ENCODE results near the gene HYAL3. TPM values are rescaled to one million over a fixed set of nuclear protein-coding genes. Genes with fewer than 3 reads are reported as not detected.
A peak's percentile ranks its signal among the peaks of the same experiment; 100 is the strongest.

The HYAL3 gene
- total and polyA plus RNA-seq, 2 of the 8 experiments (the other 6 are each of a cell fraction or from before 2014, with no cell fraction given): 3.2 to 12.2 TPM

- peak overlapping the region; percentile 82 for H4K8ac ChIP-seq (ENCODE audit: extremely low read depth, insufficient read depth, low read length)
- peaks cover 4% of the 10 kb centered on the region; the same call in 1 of the 2 replicates for H3K23me2 ChIP-seq (ENCODE audit: low read depth, low read length)
- H2BK20ac ChIP-seq (ENCODE audit: low read length): peak overlapping the region; percentile 95; the same call in 1 of the 2 replicates
- peaks cover 0 to 1% of the 10 kb centered on the region in 2 experiments for H4K20me1 ChIP-seq (replicated peaks in 1 of 2; ENCODE audit: control insufficient read depth in 1 of 2, insufficient read depth in 2 of 2, low read length in 2 of 2)
- 93% methylated on average over 1 of the region's 1 CpG; no CpG with 5 or more reads in 1 of the 2 experiments for WGBS, 2 experiments (ENCODE audit: extremely low coverage in 1 of 2, insufficient coverage in 1 of 2, insufficient read length in 1 of 2, insufficient replicate concordance in 2 of 2, low coverage in 1 of 2, low lambda C conversion rate in 2 of 2, missing lambda C conversion rate in 1 of 2)
- peak overlapping the region; percentile 71 for H3K27ac ChIP-seq (ENCODE audit: low read depth, low read length)
- H2BK15ac ChIP-seq (ENCODE audit: low read length): peak overlapping the region; percentile 95; the same call in 1 of the 2 replicates
- H3K4me2 ChIP-seq (ENCODE audit: insufficient read depth in 1 of 2, low read depth in 2 of 2, low read length in 2 of 2): peak overlapping the region; percentile 46 to 58; a peak in 2 of 4 replicates
- no peak overlapping the region for H3K9ac ChIP-seq (replicated peaks in 1 of 4; ENCODE audit: extremely low read depth in 1 of 4, low read depth in 3 of 4, low read length in 3 of 4)
- H3K18ac ChIP-seq (ENCODE audit: extremely low read depth, low read length): peak overlapping the region; percentile 86; the same call in 1 of the 2 replicates
- no peak for TF ChIP-seq SIRT6 (IDR thresholded peaks at IDR 0.05; ENCODE audit: low read length)
- TF ChIP-seq SP2 (IDR thresholded peaks at IDR 0.05; ENCODE audit: low read length): no peak
- TF ChIP-seq, protein P1, sequence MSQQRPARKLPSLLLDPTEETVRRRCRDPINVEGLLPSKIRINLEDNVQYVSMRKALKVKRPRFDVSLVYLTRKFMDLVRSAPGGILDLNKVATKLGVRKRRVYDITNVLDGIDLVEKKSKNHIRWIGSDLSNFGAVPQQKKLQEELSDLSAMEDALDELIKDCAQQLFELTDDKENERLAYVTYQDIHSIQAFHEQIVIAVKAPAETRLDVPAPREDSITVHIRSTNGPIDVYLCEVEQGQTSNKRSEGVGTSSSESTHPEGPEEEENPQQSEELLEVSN (IDR thresholded peaks at IDR 0.05): no peak
- TF ChIP-seq CBX8 (IDR thresholded peaks at IDR 0.05; ENCODE audit: borderline replicate concordance, low read depth, low read length): no peak
- TF ChIP-seq, protein P2, sequence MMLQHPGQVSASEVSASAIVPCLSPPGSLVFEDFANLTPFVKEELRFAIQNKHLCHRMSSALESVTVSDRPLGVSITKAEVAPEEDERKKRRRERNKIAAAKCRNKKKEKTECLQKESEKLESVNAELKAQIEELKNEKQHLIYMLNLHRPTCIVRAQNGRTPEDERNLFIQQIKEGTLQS (IDR thresholded peaks at IDR 0.05; ENCODE audit: insufficient read depth, low read depth, low read length): no peak
- H3K27me3 ChIP-seq (replicated peaks in 1 of 4; ENCODE audit: control insufficient read depth in 3 of 4, extremely low read depth in 1 of 4, insufficient read depth in 3 of 4, low read length in 3 of 4): no peaks in the 10 kb centered on the region; a peak in 2 of 7 replicates
- ChIA-PET POLR2A (ENCODE audit: partially characterized antibody) (interaction anchor here (0.6 to 3.5 kb wide), 10 partner anchors 10 to 72 kb away, joined by 3 to 19 read pairs (median 4); partner anchors contain the start of genes GNAI2, HYAL3, LSMEM2 and NAA80), CTCF (ENCODE audit: partially characterized antibody) (interaction anchor here (0.9 to 53.5 kb wide), 9 partner anchors 8 to 96 kb away, joined by 3 to 2149 read pairs (median 25); partner anchors contain the start of genes GNAI2, GNAT1, HYAL2 and LSMEM2)
- H2AFZ ChIP-seq (ENCODE audit: low read length): no peak overlapping the region
- peak overlapping the region; percentile 49 for H3K4ac ChIP-seq (replicated peaks; ENCODE audit: insufficient read length, low read depth, low read length)
- peak overlapping the region; percentile 29; the same call in 1 of the 2 replicates for H2AK5ac ChIP-seq (ENCODE audit: low read depth, low read length)
- H4K91ac ChIP-seq (replicated peaks; ENCODE audit: insufficient read length, low read length): peak overlapping the region; percentile 38
- no peak overlapping the region for H3K4me3 ChIP-seq (ENCODE audit: extremely low read depth in 1 of 4, insufficient read depth in 2 of 4, low read depth in 3 of 4, low read length in 4 of 4)
- peak overlapping the region; percentile 91 for H2BK12ac ChIP-seq (ENCODE audit: low read depth, low read length)
- H3K79me2 ChIP-seq (ENCODE audit: control insufficient read depth in 1 of 2, insufficient read depth in 2 of 2, low read length in 2 of 2): no peaks in the 10 kb centered on the region
- FAIRE-seq: no peak
- H3K14ac ChIP-seq (ENCODE audit: insufficient read length): no peak overlapping the region
- H3K9me3 ChIP-seq (ENCODE audit: insufficient read depth in 2 of 2, low read depth in 1 of 2, low read length in 1 of 2): no peaks in the 10 kb centered on the region
- H2BK5ac ChIP-seq (ENCODE audit: low read depth, low read length): peak overlapping the region; percentile 86
- no peaks in the 10 kb centered on the region for H3K36me3 ChIP-seq (ENCODE audit: control insufficient read depth in 2 of 4, insufficient read depth in 4 of 4, low read length in 3 of 4)
- H3K4me1 ChIP-seq (replicated peaks in 1 of 4; ENCODE audit: control insufficient read depth in 3 of 4, insufficient read depth in 4 of 4, low read length in 3 of 4): peaks cover 0 to 55% (median 42%) of the 10 kb centered on the region in 4 experiments; a peak in 6 of 7 replicates
- no peak for DNase-seq (ENCODE audit: low read depth in 1 of 2, low spot score in 2 of 2)
- no peaks in the 10 kb centered on the region for H3K79me1 ChIP-seq (ENCODE audit: low read depth, low read length)
- no peak overlapping the region for H3K56ac ChIP-seq (replicated peaks; ENCODE audit: insufficient read length, low read depth, low read length)
- no peak overlapping the region for H3K23ac ChIP-seq (ENCODE audit: insufficient read length)
- no peak overlapping the region for H2BK120ac ChIP-seq (replicated peaks; ENCODE audit: low read depth, low read length)
- peak overlapping the region; percentile 74 for H4K5ac ChIP-seq (ENCODE audit: insufficient read length, low read depth, low read length)
Observed at GRCh38 chr3:50265571-50265970, 33.6 kb downstream of the HYAL3 start.

All from H1 (cell line).